ENCODE data around the gene CUL1. TPM values are rescaled to one million over a fixed set of nuclear protein-coding genes. Genes with fewer than 3 reads are reported as not detected.

CUL1 gene
- total RNA-seq, 1 donor from 2014 or later: 22.9 TPM

DNA sequence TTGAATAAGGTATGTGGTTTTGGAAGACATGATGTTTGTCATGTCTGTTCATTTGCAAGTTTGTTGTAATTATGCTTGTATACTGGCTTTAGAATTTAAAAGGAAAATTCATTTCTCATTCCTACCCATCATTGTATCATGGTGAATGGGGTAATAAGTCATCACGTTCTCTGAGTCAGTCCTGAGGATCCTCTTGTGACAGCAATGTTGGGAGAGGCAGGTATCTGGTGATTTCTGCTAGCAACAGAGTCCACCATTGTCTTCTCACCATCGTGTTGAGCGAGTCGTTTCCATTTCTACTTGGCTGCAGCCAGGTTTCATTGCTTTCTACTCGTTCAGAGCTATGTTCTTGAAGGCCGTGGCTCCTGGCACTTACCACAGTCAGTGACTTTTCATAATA is 16.3 kb downstream of the CUL1 start:
- no peak for ATAC-seq
- no peak for DNase-seq (ENCODE audit: low spot score)

- no peak for DNase-seq (ENCODE audit: low spot score)
- ATAC-seq: no peak
These were observed 18.6 kb downstream of the CUL1 start for GRCh38 chr7:148717266-148717793.

DNA sequence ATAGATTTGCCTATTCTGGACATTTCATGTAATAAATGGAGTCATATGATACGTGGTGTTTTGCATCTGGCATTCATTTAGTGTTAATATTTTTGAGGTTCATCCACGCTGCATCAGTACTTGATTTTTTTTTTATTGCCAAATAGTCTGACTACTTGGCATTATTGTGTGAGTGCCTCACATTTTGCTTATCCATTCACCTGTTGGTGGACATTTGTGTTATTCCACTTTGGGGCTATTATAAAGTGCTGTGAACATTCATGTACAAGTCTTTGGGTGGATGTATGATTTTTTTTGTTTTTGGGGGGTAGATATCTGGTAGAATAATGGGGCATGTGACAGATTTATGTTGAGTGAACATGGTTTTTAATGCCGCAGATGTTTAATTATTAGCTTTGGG is 19.7 kb downstream of the CUL1 start:
- no peak for DNase-seq (ENCODE audit: low spot score)
- no peak for ATAC-seq

DNA sequence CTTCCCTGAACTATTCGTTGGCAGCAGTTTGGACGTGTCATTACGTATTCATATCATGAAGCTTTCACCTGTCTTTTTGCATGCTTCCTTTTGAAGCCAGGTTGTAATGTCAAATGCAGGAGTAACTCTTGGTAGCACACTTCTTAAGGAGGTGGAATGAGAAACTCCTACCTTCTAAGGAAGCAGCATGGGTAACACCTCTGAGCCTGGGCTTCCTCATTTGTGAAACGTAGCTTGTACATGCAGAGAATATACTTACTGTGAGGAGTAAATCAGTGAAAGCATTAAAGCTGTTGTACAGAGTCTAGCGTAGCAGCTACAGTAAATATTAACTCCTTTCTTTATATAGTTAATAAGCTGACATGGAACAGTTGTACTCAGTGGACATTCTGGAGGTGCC is 21.1 kb downstream of the CUL1 start:
- ATAC-seq: no peak
- DNase-seq (ENCODE audit: low spot score): no peak

- ATAC-seq (no peak), DNase-seq (ENCODE audit: low spot score) (no peak)
These were observed 21.8 kb downstream of the CUL1 start for GRCh38 chr7:148720472-148720871.

DNA sequence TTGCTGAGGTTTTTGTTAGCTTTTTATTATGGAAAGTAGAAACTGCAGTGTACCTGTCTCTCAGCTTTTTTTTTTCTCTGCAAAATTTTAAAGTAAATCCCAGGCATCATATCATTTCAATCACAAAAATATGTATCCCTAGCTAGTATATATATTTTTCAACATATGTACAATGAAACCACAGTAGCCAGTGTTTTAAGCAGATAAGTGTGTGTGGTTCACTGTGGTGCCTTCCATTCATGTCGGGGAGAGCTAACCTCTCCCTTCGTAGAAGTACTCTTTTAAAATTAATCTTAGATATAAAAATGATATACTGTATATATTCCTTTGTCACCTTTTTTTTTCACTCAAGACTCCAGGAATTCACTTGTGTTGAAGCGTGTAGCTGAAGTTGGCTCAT is 22.7 kb downstream of the CUL1 start:
- DNase-seq (ENCODE audit: low spot score) (no peak), ATAC-seq (no peak)

GRCh38 chr7:148722340-148723165 is 23.9 kb downstream of the CUL1 start:
- no peak for DNase-seq (ENCODE audit: low spot score)

GRCh38 chr7:148723166-148723559 is 24.5 kb downstream of the CUL1 start:
- DNase-seq (ENCODE audit: low spot score) (no peak), ATAC-seq (no peak)

More at GRCh38 chr7:148722340-148723165, 23.9 kb downstream of the CUL1 start:
- peak; percentile 51 for ATAC-seq

DNA sequence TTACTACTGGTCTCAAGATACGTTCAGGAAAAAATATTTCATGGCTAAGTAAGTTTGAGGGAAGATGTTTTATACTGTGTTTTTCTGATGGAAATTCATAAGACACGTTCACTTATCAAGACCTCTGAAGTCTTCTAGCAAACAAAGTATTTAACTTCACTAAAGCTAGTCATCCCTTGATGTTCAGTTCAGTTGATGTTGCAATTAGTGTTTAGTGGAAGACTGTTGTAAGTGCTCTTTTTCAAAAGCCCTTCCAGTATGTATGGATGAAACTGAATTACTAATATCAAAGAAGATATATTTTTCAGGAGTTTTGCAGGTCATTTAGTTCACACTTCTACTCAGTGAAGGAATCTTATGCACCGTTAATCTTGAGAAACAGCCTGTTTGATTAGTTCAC is 25.1 kb downstream of the CUL1 start:
- ATAC-seq: no peak
- DNase-seq (ENCODE audit: low spot score): no peak

DNA sequence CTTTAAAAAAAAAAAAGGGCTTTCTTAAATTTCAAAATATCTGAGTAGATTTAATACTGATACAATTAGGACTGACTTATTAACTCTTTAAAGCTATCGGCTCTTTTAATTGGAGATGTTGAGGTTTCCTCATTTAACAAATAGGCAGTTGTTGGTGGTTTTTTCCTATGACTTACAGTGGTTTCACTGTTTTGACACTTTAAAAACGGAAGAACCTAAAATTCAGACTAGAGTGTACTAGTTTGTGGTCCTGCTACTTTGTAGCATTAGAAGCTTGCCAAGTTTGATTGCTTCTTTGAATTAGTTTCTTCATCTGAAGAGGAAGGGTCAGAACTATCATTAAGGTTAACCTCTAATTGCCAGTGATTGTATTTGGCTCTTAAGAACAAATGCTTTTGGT is 27.7 kb downstream of the CUL1 start:
- ATAC-seq (no peak), DNase-seq (ENCODE audit: low spot score) (no peak)

GRCh38 chr7:148727501-148728278 is 29.0 kb downstream of the CUL1 start:
- DNase-seq (ENCODE audit: low spot score): no peak
- ATAC-seq: no peak

DNA sequence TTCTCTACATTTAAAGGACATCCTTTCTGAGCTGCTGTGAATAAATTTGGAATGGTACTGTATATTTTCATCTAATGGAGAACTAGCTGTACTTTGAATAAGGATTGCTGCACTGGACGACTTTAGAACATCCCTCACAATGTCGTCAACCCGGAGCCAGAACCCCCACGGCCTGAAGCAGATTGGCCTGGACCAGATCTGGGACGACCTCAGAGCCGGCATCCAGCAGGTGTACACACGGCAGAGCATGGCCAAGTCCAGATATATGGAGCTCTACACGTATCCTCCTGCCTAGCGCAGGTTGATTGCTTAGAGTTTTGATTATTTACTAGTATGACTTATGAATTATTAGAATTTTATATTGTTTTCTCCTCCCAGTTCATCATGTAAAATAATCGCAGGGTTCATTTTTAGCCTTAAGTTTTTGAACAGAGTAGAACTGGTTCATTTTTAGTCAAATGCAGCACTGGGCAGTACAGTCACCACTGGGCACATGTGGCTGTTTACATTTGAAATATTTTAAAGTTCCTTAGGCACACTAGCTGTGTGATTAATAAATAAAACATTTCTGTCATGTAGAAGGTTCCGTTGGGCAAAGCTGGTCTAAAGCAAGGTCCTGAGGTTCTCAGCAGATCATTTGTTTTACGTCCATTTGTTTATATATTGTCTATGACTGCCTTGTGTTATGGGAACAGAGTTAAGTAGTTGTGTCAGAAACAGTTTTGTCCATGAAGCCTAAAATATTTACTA is 31.5 kb downstream of the CUL1 start:
- DNase-seq (ENCODE audit: low spot score) (no peak), ATAC-seq (no peak)

DNA sequence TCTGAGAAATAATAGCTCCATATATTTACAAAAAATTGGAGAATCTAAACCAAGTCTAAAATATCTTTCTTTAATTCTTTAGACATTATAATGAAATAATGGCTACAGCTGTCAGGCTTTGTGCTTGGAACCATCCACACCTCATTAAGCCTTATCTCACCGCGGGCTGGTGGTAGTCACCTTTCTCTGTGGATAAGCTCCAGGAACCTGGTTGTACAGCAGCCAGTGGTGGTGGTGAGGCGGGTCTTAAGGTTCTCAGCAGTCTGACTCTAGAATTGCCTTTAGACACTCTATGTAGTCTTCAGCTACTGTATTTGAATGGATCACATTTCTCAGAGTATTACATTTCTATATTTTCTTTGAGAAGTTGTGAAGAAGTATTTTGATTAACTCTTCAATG is 34.2 kb downstream of the CUL1 start:
- no peak for ATAC-seq
- DNase-seq (ENCODE audit: low spot score): no peak

- DNase-seq (ENCODE audit: low spot score) (no peak), ATAC-seq (no peak)
These were observed 34.8 kb downstream of the CUL1 start for GRCh38 chr7:148733496-148733895.

- no peak for ATAC-seq
- no peak for DNase-seq (ENCODE audit: low spot score)
These were observed 36.4 kb downstream of the CUL1 start for GRCh38 chr7:148735141-148735540.

- DNase-seq (ENCODE audit: low spot score): no peak
- no peak for ATAC-seq
These were observed 37.3 kb downstream of the CUL1 start for GRCh38 chr7:148735967-148736366.

GRCh38 chr7:148738737-148739535 is 40.2 kb downstream of the CUL1 start:
- DNase-seq (ENCODE audit: low spot score) (no peak), ATAC-seq (no peak)

DNA sequence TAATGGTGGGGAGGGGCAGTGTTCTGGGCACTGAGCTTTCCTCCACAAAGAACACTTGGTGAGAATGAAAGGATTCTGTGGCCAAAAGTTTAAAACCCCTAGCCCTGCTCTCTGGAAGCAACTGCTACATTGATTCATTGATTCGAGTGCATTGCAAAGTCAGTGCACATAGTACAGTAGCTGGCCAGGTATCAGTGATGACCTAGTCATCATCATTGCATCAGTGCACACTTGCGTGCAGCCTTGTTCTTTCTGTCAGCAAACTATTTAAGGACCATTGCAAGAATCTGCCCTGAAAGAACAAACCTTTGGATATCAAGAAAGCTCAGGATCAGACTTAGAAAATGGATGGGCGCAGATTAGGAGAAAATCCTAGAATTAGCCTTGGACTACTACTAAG is 47.4 kb downstream of the CUL1 start:
- ATAC-seq (peak; percentile 34), DNase-seq (ENCODE audit: low spot score) (no peak)

GRCh38 chr7:148747274-148747673 is 48.6 kb downstream of the CUL1 start:
- ATAC-seq (no peak), DNase-seq (ENCODE audit: low spot score) (no peak)
